H1 (cell line): ENCODE measurements around the gene RANBP17. TPM values are rescaled to one million over a fixed set of nuclear protein-coding genes. Genes with fewer than 3 reads are reported as not detected.

ENCODE experiments used
- KDM5A ChIP-seq: fragments of 200-600 bp; IDR thresholded peaks from 2 replicates; pipeline ENCODE4 v1.7.1; 2012; ENCODE audit warnings: mild to moderate bottlenecking, low read length, inconsistent platforms, mixed read lengths
- polyA plus RNA-seq, 7 experiments: library from polyadenylated mRNA; depleted of rRNA in 3 of 7; stranded (reverse) in 5 of 7; unstranded in 2 of 7; fragments of >200 nt in 5 of 7; fragments of 200-250 nt in 2 of 7; gene quantifications; 1 replicate in 5 of 7; 2 replicates in 1 of 7; 4 replicates in 1 of 7; pipeline versions ENCODE4 v1.2.1 to v1.2.3, GENCODE V29; 2011 to 2013; ENCODE audit warnings: missing spikeins in 2 of 7, mixed read lengths in 2 of 7
- total RNA-seq: library from RNA; stranded (reverse); fragmentation: NEBNext Ultra II Directional; extraction: Animal tissue kit (Norgen Biotek cat#: 25700); gene quantifications from 2 replicates; pipeline ENCODE4 v1.2.1, GENCODE V29; 2021

The RANBP17 gene
- total and polyA plus RNA-seq, 2 of the 8 experiments (the other 6 are each of a cell fraction or from before 2014, with no cell fraction given): 8.6 to 21.3 TPM

GRCh38 chr5:171081319-171081718 lies 219.5 kb downstream of the RANBP17 start (continued):
- no peak for TF ChIP-seq KDM5A
